Activated T-helper 9 cell treated with anti-CD3 and anti-CD28 coated beads, Interleukin-2, amount 50 U/mL, for 16 hours (primary cell): ENCODE data around the gene KCNJ12.
"Not testable (repeated sequence)": the region's sequence is repeated elsewhere in the genome, so short reads cannot be mapped to it uniquely, and the experiment has no call there.

Experiments
- DNase-seq: peaks from one replicate; pipeline ENCODE4 v3.0.0-alpha.2; 2020; ENCODE audit warnings: low read depth

KCNJ12 gene

GRCh38 chr17:21452377-21453143, 76.4 kb downstream of the KCNJ12 start:
- no peak for DNase-seq

GRCh38 chr17:21453144-21453898, 77.2 kb downstream of the KCNJ12 start:
- DNase-seq: no peak

- DNase-seq: not testable (repeated sequence)
Measured at GRCh38 chr17:21454006-21454405, 77.8 kb downstream of the KCNJ12 start.

- no peak for DNase-seq
Measured at GRCh38 chr17:21454441-21454840, 78.3 kb downstream of the KCNJ12 start.

GRCh38 chr17:21455761-21456160, 79.6 kb downstream of the KCNJ12 start:
- DNase-seq: no peak

- DNase-seq: not testable (repeated sequence)
Measured at GRCh38 chr17:21456449-21456848, 80.3 kb downstream of the KCNJ12 start.

GRCh38 chr17:21457051-21458026, 81.2 kb downstream of the KCNJ12 start:
- DNase-seq: peak; percentile 87

- no peak for DNase-seq
Measured at GRCh38 chr17:21458054-21458453, 81.9 kb downstream of the KCNJ12 start.

- DNase-seq: no peak
Measured at GRCh38 chr17:21459536-21459935, 83.4 kb downstream of the KCNJ12 start.

GRCh38 chr17:21460358-21460757, 84.2 kb downstream of the KCNJ12 start:
- no peak for DNase-seq

- DNase-seq: no peak
Measured at GRCh38 chr17:21462237-21462636, 86.1 kb downstream of the KCNJ12 start.

- DNase-seq: no peak
Measured at GRCh38 chr17:21463204-21463661, 87.1 kb downstream of the KCNJ12 start.

- no peak for DNase-seq
Measured at GRCh38 chr17:21463779-21464407, 87.7 kb downstream of the KCNJ12 start.

- DNase-seq: no peak
Measured at GRCh38 chr17:21464611-21465021, 88.5 kb downstream of the KCNJ12 start.

GRCh38 chr17:21466550-21466949, 90.4 kb downstream of the KCNJ12 start:
- DNase-seq: no peak

- DNase-seq: no peak
Measured at GRCh38 chr17:21467196-21467595, 91.0 kb downstream of the KCNJ12 start.

GRCh38 chr17:21467739-21468490, 91.8 kb downstream of the KCNJ12 start:
- DNase-seq: no peak
